K562 (cell line): ENCODE measurements around the gene DDX46. TPM values are rescaled to one million over a fixed set of nuclear protein-coding genes. Genes with fewer than 3 reads are reported as not detected.

Experiments
- CBFB ChIP-seq: sonication (generic); formaldehyde crosslinking; IDR thresholded peaks from 2 replicates; pipeline ENCODE4 v1.4.0; 2020; ENCODE audit warnings: mild to moderate bottlenecking, missing genetic modification reagents
- CHD2 ChIP-seq: IDR thresholded peaks from 2 replicates; pipeline ENCODE4 v1.6.1; 2011; ENCODE audit warnings: low read depth, low read length
- ESRRB ChIP-seq: fragments of 250-450 bp; sonication (Bioruptor Pico); IDR thresholded peaks from 2 replicates; pipeline ENCODE4 v1.5.0; 2020; ENCODE audit warnings: mild to moderate bottlenecking, moderate library complexity, borderline replicate concordance
- FOXA3 ChIP-seq, 2 experiments: fragments of 450-650 bp in 1 of 2; sonication (generic) in 1 of 2; formaldehyde crosslinking; IDR thresholded peaks in 1 of 2; conservative IDR thresholded peaks in 1 of 2; 2 replicates each; pipeline versions ENCODE4 v1.4.0 to v1.8.0; 2020 to 2022; ENCODE audit warnings: mild to moderate bottlenecking in 2 of 2, missing genetic modification reagents in 1 of 2
- GTF3C2 ChIP-seq: IDR thresholded peaks from 3 replicates; pipeline ENCODE4 v1.6.1; 2011; ENCODE audit warnings: borderline replicate concordance, mild to moderate bottlenecking, moderate library complexity; ENCODE audit not compliant: insufficient read length; ENCODE audit errors: extremely low read depth
- KDM4B ChIP-seq, 2 experiments: fragments of 450-650 bp in 1 of 2; sonication (generic) in 1 of 2; IDR thresholded peaks; 2 replicates each; pipeline ENCODE4 v1.6.1; 2016 to 2017; ENCODE audit warnings: borderline replicate concordance in 2 of 2, antibody characterized with exemption in 1 of 2, low read depth in 1 of 2, mild to moderate bottlenecking in 1 of 2
- NFE2 ChIP-seq: IDR thresholded peaks from 2 replicates; pipeline ENCODE4 v1.6.1; 2014; ENCODE audit warnings: antibody characterized with exemption, low read depth
- RAD51 ChIP-seq: fragments of 450-650 bp; IDR thresholded peaks from 2 replicates; pipeline ENCODE4 v1.7.1; 2016; ENCODE audit warnings: low read depth, mild to moderate bottlenecking, borderline replicate concordance
- ZNF561 ChIP-seq: fragments of 450-650 bp; formaldehyde crosslinking; conservative IDR thresholded peaks from 2 replicates; pipeline ENCODE4 v1.4.0; 2020; ENCODE audit warnings: mild to moderate bottlenecking, moderate library complexity
- ZNF780A ChIP-seq: fragments of 250-450 bp; sonication (Bioruptor Pico); IDR thresholded peaks from 2 replicates; pipeline ENCODE4 v1.5.0; 2021; ENCODE audit warnings: mild to moderate bottlenecking
- ZNF79 ChIP-seq: fragments of 250-450 bp; sonication (Bioruptor Pico); IDR thresholded peaks from 2 replicates; pipeline ENCODE4 v1.4.0; 2020; ENCODE audit warnings: low read depth, mild to moderate bottlenecking, moderate library complexity
- polyA plus RNA-seq, 8 experiments: library from polyadenylated mRNA; depleted of rRNA in 4 of 8; stranded (reverse) in 5 of 8; unstranded in 3 of 8; fragments of >200 nt; fragmentation: Nextera tagmentation in 2 of 8; fragmentation: Illumina TruSeq in 1 of 8; extraction: Ambion mirVana in 2 of 8; extraction: Trizol in 1 of 8; gene quantifications; 2 replicates each; pipeline versions ENCODE4 v1.2.1 to v1.2.3, GENCODE V29; 2011 to 2014; ENCODE audit warnings: inconsistent platforms in 1 of 8, missing spikeins in 1 of 8
- total RNA-seq, 7 experiments: library from RNA; depleted of rRNA in 6 of 7; stranded (reverse); fragments of >200 nt in 6 of 7; fragmentation: Illumina TruSeq in 2 of 7; extraction: Trizol in 2 of 7; gene quantifications; 2 replicates each; pipeline versions ENCODE4 v1.2.1 to v1.2.3, GENCODE V29; 2011 to 2021; ENCODE audit warnings: low replicate concordance in 1 of 7
- TF ChIP-seq, protein P1 (sequence below), 2 experiments: IDR thresholded peaks in 1 of 2; conservative IDR thresholded peaks in 1 of 2; 2 replicates each; pipeline ENCODE4 v1.6.1; 2016; ENCODE audit warnings: low read depth in 2 of 2, mild to moderate bottlenecking in 1 of 2, missing compliant biosample characterization in 1 of 2, missing genetic modification characterization in 1 of 2, moderate library complexity in 1 of 2
- TF ChIP-seq, protein P2 (sequence below): fragments of 200-800 bp; sonication (Bioruptor generic); IDR thresholded peaks from 2 replicates; pipeline ENCODE4 v1.6.1; 2016; ENCODE audit warnings: missing genetic modification characterization, missing compliant biosample characterization

DDX46 gene
- total and polyA plus RNA-seq, 9 of the 15 experiments (the other 6 are each of a cell fraction or from before 2014, with no cell fraction given) = 26.2 to 99.0 (median 76.4) TPM

- TF ChIP-seq ESRRB = no peak
- no peak for TF ChIP-seq KDM4B (IDR thresholded peaks at IDR 0.05; ENCODE audit: borderline replicate concordance in 2 of 2, low read depth in 1 of 2)
- TF ChIP-seq RAD51 = no peak
- TF ChIP-seq, protein P1, sequence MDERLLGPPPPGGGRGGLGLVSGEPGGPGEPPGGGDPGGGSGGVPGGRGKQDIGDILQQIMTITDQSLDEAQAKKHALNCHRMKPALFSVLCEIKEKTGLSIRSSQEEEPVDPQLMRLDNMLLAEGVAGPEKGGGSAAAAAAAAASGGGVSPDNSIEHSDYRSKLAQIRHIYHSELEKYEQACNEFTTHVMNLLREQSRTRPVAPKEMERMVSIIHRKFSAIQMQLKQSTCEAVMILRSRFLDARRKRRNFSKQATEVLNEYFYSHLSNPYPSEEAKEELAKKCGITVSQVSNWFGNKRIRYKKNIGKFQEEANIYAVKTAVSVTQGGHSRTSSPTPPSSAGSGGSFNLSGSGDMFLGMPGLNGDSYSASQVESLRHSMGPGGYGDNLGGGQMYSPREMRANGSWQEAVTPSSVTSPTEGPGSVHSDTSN (CRISPR knock-in tag; IDR thresholded peaks at IDR 0.05; ENCODE audit: low read depth) = no peak
- TF ChIP-seq, protein P1 (tag; conservative IDR thresholded peaks at IDR 0.05; ENCODE audit: low read depth) = no peak
- TF ChIP-seq, protein P2, sequence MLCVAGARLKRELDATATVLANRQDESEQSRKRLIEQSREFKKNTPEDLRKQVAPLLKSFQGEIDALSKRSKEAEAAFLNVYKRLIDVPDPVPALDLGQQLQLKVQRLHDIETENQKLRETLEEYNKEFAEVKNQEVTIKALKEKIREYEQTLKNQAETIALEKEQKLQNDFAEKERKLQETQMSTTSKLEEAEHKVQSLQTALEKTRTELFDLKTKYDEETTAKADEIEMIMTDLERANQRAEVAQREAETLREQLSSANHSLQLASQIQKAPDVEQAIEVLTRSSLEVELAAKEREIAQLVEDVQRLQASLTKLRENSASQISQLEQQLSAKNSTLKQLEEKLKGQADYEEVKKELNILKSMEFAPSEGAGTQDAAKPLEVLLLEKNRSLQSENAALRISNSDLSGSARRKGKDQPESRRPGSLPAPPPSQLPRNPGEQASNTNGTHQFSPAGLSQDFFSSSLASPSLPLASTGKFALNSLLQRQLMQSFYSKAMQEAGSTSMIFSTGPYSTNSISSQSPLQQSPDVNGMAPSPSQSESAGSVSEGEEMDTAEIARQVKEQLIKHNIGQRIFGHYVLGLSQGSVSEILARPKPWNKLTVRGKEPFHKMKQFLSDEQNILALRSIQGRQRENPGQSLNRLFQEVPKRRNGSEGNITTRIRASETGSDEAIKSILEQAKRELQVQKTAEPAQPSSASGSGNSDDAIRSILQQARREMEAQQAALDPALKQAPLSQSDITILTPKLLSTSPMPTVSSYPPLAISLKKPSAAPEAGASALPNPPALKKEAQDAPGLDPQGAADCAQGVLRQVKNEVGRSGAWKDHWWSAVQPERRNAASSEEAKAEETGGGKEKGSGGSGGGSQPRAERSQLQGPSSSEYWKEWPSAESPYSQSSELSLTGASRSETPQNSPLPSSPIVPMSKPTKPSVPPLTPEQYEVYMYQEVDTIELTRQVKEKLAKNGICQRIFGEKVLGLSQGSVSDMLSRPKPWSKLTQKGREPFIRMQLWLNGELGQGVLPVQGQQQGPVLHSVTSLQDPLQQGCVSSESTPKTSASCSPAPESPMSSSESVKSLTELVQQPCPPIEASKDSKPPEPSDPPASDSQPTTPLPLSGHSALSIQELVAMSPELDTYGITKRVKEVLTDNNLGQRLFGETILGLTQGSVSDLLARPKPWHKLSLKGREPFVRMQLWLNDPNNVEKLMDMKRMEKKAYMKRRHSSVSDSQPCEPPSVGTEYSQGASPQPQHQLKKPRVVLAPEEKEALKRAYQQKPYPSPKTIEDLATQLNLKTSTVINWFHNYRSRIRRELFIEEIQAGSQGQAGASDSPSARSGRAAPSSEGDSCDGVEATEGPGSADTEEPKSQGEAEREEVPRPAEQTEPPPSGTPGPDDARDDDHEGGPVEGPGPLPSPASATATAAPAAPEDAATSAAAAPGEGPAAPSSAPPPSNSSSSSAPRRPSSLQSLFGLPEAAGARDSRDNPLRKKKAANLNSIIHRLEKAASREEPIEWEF (CRISPR knock-in tag) = no peak
- no peak for TF ChIP-seq ZNF780A (CRISPR knock-in tag)
- no peak for TF ChIP-seq ZNF561 (CRISPR knock-in tag)
- TF ChIP-seq ZNF79 (CRISPR knock-in tag) = no peak
- TF ChIP-seq NFE2 = peak; percentile 56; the same call in 1 of the 2 replicates
- no peak; a peak in 1 of 4 replicates for TF ChIP-seq FOXA3 (CRISPR knock-in tag; conservative IDR thresholded peaks at IDR 0.05 in 1 of 2, IDR thresholded peaks at IDR 0.05 in 1 of 2)
- TF ChIP-seq CBFB (CRISPR knock-in tag) = no peak
- no peak for TF ChIP-seq CHD2
- no peak for TF ChIP-seq GTF3C2
Observed at GRCh38 chr5:134738963-134739661, 19.5 kb upstream of the DDX46 start (continued).
